ENCODE measurements around the gene LRCH1. TPM values are rescaled to one million over a fixed set of nuclear protein-coding genes. Genes with fewer than 3 reads are reported as not detected.

Gene LRCH1
- total and polyA plus RNA-seq, 2 experiments from 2014 or later: 4.7 to 5.0 TPM

DNA sequence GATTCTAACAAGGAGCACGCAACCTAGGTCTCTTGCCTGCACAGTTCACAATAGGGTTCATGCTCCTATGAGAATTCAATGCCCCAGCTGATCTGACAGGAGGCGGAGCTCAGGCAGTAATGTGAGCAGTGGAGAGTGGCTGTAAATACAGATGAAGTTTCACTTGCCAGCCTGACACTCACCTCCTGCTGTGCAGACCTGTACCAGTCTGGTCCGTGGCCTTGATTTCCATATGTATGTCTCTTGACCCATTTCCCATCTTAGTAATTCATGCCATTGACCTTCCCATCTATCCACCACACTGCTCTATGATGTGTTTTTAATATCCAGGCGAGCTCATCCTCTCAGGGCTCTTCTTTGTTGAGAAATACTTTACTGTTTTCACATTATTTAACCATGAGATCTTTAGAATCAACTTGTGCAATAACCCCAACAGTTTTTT, 95.2 kb downstream of the LRCH1 start:
- peaks cover 82% of the 10 kb centered on the region for H3K79me2 ChIP-seq (ENCODE audit: insufficient read depth)
- H3F3A ChIP-seq (ENCODE audit: insufficient read depth): no peaks in the 10 kb centered on the region
- no peaks in the 10 kb centered on the region for H3K36me3 ChIP-seq (ENCODE audit: low read depth)
- no peak overlapping the region for H2AFZ ChIP-seq
- no peaks in the 10 kb centered on the region for H4K20me1 ChIP-seq (ENCODE audit: insufficient read depth)
- TF ChIP-seq EZH2phosphoT487 (IDR thresholded peaks at IDR 0.05; ENCODE audit: insufficient read depth, low read depth) (no peak), EZH2 (IDR thresholded peaks at IDR 0.05; ENCODE audit: insufficient read depth, poor library complexity, severe bottlenecking) (no peak)
- H3K27me3 ChIP-seq (replicated peaks; ENCODE audit: insufficient read depth): no peaks in the 10 kb centered on the region
- in situ Hi-C loops (cut with MboI): no loop called here
- H3K4me3 ChIP-seq: no peak overlapping the region
- H3K9me3 ChIP-seq (ENCODE audit: low read depth): no peaks in the 10 kb centered on the region
- H3K9ac ChIP-seq: no peak overlapping the region
- no peaks in the 10 kb centered on the region for H3K9me2 ChIP-seq (ENCODE audit: insufficient read depth)
- 92 to 96% methylated on average over 4 of the region's 4 CpGs for whole genome bisulfite sequencing, 2 experiments (ENCODE audit: low coverage in 1 of 2, low lambda C conversion rate in 2 of 2, missing lambda C conversion rate in 2 of 2)
- no peaks in the 10 kb centered on the region for H3K4me1 ChIP-seq (ENCODE audit: insufficient read depth)
- peak; percentile 65 for DNase-seq
- no peak overlapping the region for H3K27ac ChIP-seq
- no peak overlapping the region for H3K4me2 ChIP-seq (ENCODE audit: unreplicated experiment)

DNA sequence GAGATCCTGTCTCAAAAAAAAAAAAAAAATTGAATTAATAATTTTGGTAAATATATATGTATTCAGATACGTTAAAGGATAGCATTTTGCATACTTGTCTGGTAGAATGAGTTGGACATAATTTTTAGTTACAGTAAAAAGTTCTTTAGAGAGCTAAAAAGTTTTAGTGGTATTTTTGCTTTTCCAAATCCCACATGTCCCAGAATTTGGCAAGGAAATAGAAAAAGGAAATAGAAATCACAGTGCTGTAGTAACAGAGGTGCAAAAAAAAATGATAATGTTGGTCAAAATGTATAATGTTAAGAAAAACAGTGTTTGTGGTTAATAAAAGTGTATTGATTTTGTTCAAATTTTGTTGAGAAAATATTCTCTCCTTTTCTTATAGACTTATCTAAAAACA, 96.8 kb downstream of the LRCH1 start:
- no peak for TF ChIP-seq EZH2phosphoT487 (IDR thresholded peaks at IDR 0.05; ENCODE audit: insufficient read depth, low read depth)
- TF ChIP-seq EZH2 (IDR thresholded peaks at IDR 0.05; ENCODE audit: insufficient read depth, poor library complexity, severe bottlenecking): no peak
- Histone ChIP-seq H3K27me3 (replicated peaks; ENCODE audit: insufficient read depth) (no peaks in the 10 kb centered on the region), H3K4me3 (no peak overlapping the region), H3K9me2 (ENCODE audit: insufficient read depth) (no peaks in the 10 kb centered on the region), H3K4me1 (ENCODE audit: insufficient read depth) (0 out of 2 replicates have a peak, but pooled peaks cover under 1% of the 10 kb centered on the region), H3K9ac (no peak overlapping the region), H3K79me2 (ENCODE audit: insufficient read depth) (peaks cover 66% of the 10 kb centered on the region), H3F3A (ENCODE audit: insufficient read depth) (no peaks in the 10 kb centered on the region), H4K20me1 (ENCODE audit: insufficient read depth) (no peaks in the 10 kb centered on the region), H3K4me2 (ENCODE audit: unreplicated experiment) (no peak overlapping the region), H3K27ac (no peak overlapping the region), H3K36me3 (ENCODE audit: low read depth) (no peaks in the 10 kb centered on the region), H3K9me3 (ENCODE audit: low read depth) (no peaks in the 10 kb centered on the region), H2AFZ (no peak overlapping the region)
- WGBS, 2 experiments (ENCODE audit: low coverage in 1 of 2, low lambda C conversion rate in 2 of 2, missing lambda C conversion rate in 2 of 2): 95 to 96% methylated on average over 1 of the region's 1 CpG
- in situ Hi-C loops (cut with MboI): no loop called here
- no peak for DNase-seq

GRCh38 chr13:46654951-46655350, 102.0 kb downstream of the LRCH1 start:
- in situ Hi-C loops (cut with MboI): no loop called here
- DNase-seq: no peak
- no peaks in the 10 kb centered on the region for H3F3A ChIP-seq (ENCODE audit: insufficient read depth)
- H3K36me3 ChIP-seq (ENCODE audit: low read depth): no peaks in the 10 kb centered on the region
- no peak for TF ChIP-seq EZH2phosphoT487 (IDR thresholded peaks at IDR 0.05; ENCODE audit: insufficient read depth, low read depth)
- no peak for TF ChIP-seq EZH2 (IDR thresholded peaks at IDR 0.05; ENCODE audit: insufficient read depth, poor library complexity, severe bottlenecking)
- no peaks in the 10 kb centered on the region for H3K27me3 ChIP-seq (replicated peaks; ENCODE audit: insufficient read depth)
- H3K9me3 ChIP-seq (ENCODE audit: low read depth): no peaks in the 10 kb centered on the region
- H3K27ac ChIP-seq: no peak overlapping the region
- H3K4me1 ChIP-seq (ENCODE audit: insufficient read depth): 0 out of 2 replicates have a peak, but pooled peaks cover 10% of the 10 kb centered on the region
- no peaks in the 10 kb centered on the region for H3K9me2 ChIP-seq (ENCODE audit: insufficient read depth)
- H3K4me3 ChIP-seq: no peak overlapping the region
- H3K79me2 ChIP-seq (ENCODE audit: insufficient read depth): peaks cover 33% of the 10 kb centered on the region
- no peak overlapping the region for H2AFZ ChIP-seq
- H3K4me2 ChIP-seq (ENCODE audit: unreplicated experiment): no peak overlapping the region
- no peaks in the 10 kb centered on the region for H4K20me1 ChIP-seq (ENCODE audit: insufficient read depth)
- 55 to 74% methylated on average over 1 of the region's 1 CpG for WGBS, 2 experiments (ENCODE audit: low coverage in 1 of 2, low lambda C conversion rate in 2 of 2, missing lambda C conversion rate in 2 of 2)
- no peak overlapping the region for H3K9ac ChIP-seq

DNA sequence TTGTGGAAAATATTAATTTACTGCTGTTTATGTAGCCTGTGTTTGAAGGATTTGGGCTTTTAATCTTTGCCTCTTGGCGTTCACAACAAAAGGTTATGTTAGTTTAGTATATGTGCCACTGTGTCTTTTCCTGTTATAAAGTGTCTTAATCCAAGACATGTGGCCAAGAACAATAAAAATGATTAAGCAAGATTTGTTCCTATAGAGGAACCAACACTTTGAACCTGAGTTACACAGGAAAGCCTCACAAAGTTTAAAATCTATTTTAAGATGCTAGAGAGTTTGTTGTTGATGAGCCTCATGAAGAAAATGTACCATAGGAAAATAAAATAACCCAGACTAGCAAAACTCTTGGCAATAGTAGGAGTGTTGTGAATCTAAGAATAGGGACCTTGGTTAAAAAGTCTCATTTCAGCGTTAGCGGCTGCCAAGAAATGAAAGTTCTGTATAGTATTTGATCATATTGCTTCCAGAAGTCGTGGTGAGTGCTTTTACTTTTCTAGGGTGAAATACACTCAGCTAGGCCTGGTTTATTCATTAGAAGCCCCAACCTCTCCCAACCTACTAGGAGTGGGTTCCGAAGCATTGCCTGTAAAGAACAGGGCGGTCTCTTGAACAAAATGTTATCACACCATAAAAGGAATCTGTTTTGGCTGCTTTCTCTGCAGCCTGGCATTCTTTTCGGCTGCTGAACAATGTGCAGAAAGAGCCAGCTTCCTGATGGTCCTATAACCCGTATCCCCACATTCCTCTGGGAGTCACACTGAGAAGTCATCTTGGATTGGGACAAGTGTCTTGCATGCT, 102.6 kb downstream of the LRCH1 start:
- no peak for DNase-seq

More for the DNA sequence above, 102.6 kb downstream of the LRCH1 start:
- 0 out of 2 replicates have a peak, but pooled peaks cover 10% of the 10 kb centered on the region for H3K4me1 ChIP-seq (ENCODE audit: insufficient read depth)
- no peaks in the 10 kb centered on the region for H4K20me1 ChIP-seq (ENCODE audit: insufficient read depth)
- no peak overlapping the region for H3K4me3 ChIP-seq
- 60% methylated on average over 8 of the region's 8 CpGs for WGBS, 2 experiments (ENCODE audit: low coverage in 1 of 2, low lambda C conversion rate in 2 of 2, missing lambda C conversion rate in 2 of 2)
- H3F3A ChIP-seq (ENCODE audit: insufficient read depth): no peaks in the 10 kb centered on the region
- in situ Hi-C loops (cut with MboI): no loop called here
- no peaks in the 10 kb centered on the region for H3K36me3 ChIP-seq (ENCODE audit: low read depth)
- no peak overlapping the region for H3K9ac ChIP-seq
- TF ChIP-seq EZH2phosphoT487 (IDR thresholded peaks at IDR 0.05; ENCODE audit: insufficient read depth, low read depth) (no peak), EZH2 (IDR thresholded peaks at IDR 0.05; ENCODE audit: insufficient read depth, poor library complexity, severe bottlenecking) (no peak)
- H3K79me2 ChIP-seq (ENCODE audit: insufficient read depth): peaks cover 33% of the 10 kb centered on the region
- H3K27ac ChIP-seq: no peak overlapping the region
- H3K9me3 ChIP-seq (ENCODE audit: low read depth): no peaks in the 10 kb centered on the region
- H3K27me3 ChIP-seq (replicated peaks; ENCODE audit: insufficient read depth): no peaks in the 10 kb centered on the region
- no peak overlapping the region for H3K4me2 ChIP-seq (ENCODE audit: unreplicated experiment)
- no peak overlapping the region for H2AFZ ChIP-seq
- no peaks in the 10 kb centered on the region for H3K9me2 ChIP-seq (ENCODE audit: insufficient read depth)
